Prostate gland (tissue), 2 donors: ENCODE measurements around the gene WDR31. TPM values are rescaled to one million over a fixed set of nuclear protein-coding genes. Genes with fewer than 3 reads are reported as not detected.

Experiments
- DNase-seq: peaks from one replicate; pipeline ENCODE4 v3.0.0-alpha.2; 2019; ENCODE audit warnings: low spot score
- H3K27ac ChIP-seq, 2 donors: fragments of 200-600 bp; sonication (generic); 2 replicates each; pipeline ENCODE4 v1.5.1; 2017 to 2019
- H3K27me3 ChIP-seq: fragments of 200-600 bp; sonication (generic); replicated peaks from 2 replicates; pipeline ENCODE4 v1.5.1; 2019; ENCODE audit not compliant: insufficient read depth
- H3K36me3 ChIP-seq, 2 donors: fragments of 200-600 bp; sonication (generic); 1 replicate in 1 of 2; 2 replicates in 1 of 2; pipeline versions ENCODE4 v1.5.1 to v1.8.1; 2017 to 2019
- H3K4me1 ChIP-seq: fragments of 200-600 bp; sonication (generic); replicated peaks from 2 replicates; pipeline ENCODE4 v1.5.1; 2019
- H3K4me3 ChIP-seq, 2 donors: fragments of 200-600 bp; sonication (generic); 2 replicates each; pipeline ENCODE4 v1.5.1; 2017 to 2019
- H3K9me3 ChIP-seq: fragments of 200-600 bp; sonication (generic); 2 replicates; pipeline ENCODE4 v1.5.1; 2017
- CTCF ChIP-seq, 4 experiments: fragments of 200-600 bp in 2 of 4; fragments of 450-650 bp in 2 of 4; sonication (generic) in 2 of 4; IDR thresholded peaks; 1 replicate in 3 of 4; 2 replicates in 1 of 4; pipeline ENCODE4 v1.5.1; 2016 to 2019; ENCODE audit warnings: antibody characterized with exemption in 4 of 4, mild to moderate bottlenecking in 2 of 4, moderate library complexity in 2 of 4
- POLR2A ChIP-seq: fragments of 450-650 bp; IDR thresholded peaks from one replicate; pipeline ENCODE4 v1.6.1; 2016; ENCODE audit warnings: antibody characterized with exemption, mild to moderate bottlenecking
- POLR2AphosphoS5 ChIP-seq: sonication (generic); formaldehyde crosslinking; IDR thresholded peaks from one replicate; pipeline ENCODE4 v1.6.1; 2017; ENCODE audit warnings: antibody characterized with exemption
- WGBS: methylation state at CpG from one replicate; pipeline ENCODE4 v1.1.5; 2018; 5-methylcytosine and 5-hydroxymethylcytosine counted together
- intact Hi-C: fragments of 100-400 bp; cut with DNase I; formaldehyde crosslinking; loops from one replicate; pipeline ENCODE4 v1.14.2; 2022
- total RNA-seq, 2 donors: library from RNA; depleted of rRNA; stranded (reverse); fragments of >200 nt; gene quantifications; one replicate each; pipeline ENCODE4 v1.1.0, GENCODE V29; 2016

Gene WDR31
- total RNA-seq, 2 donors from 2014 or later = 5.1 to 6.4 TPM

GRCh38 chr9:113363336-113363735 is 23.3 kb upstream of the WDR31 start:
- no peaks in the 10 kb centered on the region for H3K27me3 ChIP-seq
- H3K4me3 ChIP-seq = no peak overlapping the region
- H3K36me3 ChIP-seq = no peaks in the 10 kb centered on the region
- H3K9me3 ChIP-seq = no peaks in the 10 kb centered on the region
- intact Hi-C loops = no loop called here
- 82% methylated on average over 3 of the region's 3 CpGs for WGBS
- H3K27ac ChIP-seq = no peak overlapping the region
- TF ChIP-seq POLR2AphosphoS5 = no peak
- no peak for TF ChIP-seq CTCF (IDR thresholded peaks at IDR 0.05)
- TF ChIP-seq POLR2A = no peak
- DNase-seq = no peak
- H3K4me1 ChIP-seq = no peaks in the 10 kb centered on the region

GRCh38 chr9:113361304-113362018 is 21.4 kb upstream of the WDR31 start:
- intact Hi-C loops = no loop called here
- Histone ChIP-seq H3K4me1 (no peaks in the 10 kb centered on the region), H3K36me3 (no peaks in the 10 kb centered on the region), H3K4me3 (no peak overlapping the region), H3K9me3 (no peaks in the 10 kb centered on the region), H3K27ac (no peak overlapping the region), H3K27me3 (no peaks in the 10 kb centered on the region)
- DNase-seq = no peak
- TF ChIP-seq POLR2A = no peak
- no peak for TF ChIP-seq CTCF (IDR thresholded peaks at IDR 0.05)
- no peak for TF ChIP-seq POLR2AphosphoS5
- WGBS = 32% methylated on average over 7 of the region's 7 CpGs

DNA sequence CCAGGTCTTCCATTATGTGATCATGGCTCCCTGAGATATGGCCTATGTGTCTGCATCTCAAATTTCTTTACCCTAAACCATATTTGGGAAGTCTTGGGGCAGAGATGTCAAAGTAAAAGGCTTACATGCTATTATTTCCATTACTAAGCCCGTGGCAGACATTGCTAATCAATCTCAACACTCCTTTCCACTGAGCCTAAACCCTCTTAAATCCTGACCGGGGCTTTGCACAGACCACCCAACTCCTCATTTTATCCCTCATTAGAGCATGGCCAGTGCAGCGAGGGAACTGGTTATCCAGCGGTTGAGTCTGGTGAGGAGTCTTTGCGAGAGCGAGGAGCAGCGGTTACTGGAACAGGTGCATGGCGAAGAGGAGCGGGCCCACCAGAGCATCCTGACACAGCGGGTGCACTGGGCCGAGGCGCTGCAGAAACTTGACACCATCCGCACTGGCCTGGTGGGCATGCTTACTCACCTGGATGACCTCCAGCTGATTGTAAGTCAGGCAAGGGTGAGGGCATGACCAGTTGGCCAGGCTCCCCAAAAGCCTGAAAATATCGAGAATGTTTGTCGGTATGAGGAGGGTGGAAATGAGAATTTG is 20.3 kb upstream of the WDR31 start:
- H3K36me3 ChIP-seq = no peaks in the 10 kb centered on the region
- H3K27me3 ChIP-seq = no peaks in the 10 kb centered on the region
- intact Hi-C loops = no loop called here
- no peak for DNase-seq
- H3K27ac ChIP-seq = no peak overlapping the region
- no peak for TF ChIP-seq CTCF (IDR thresholded peaks at IDR 0.05)
- no peak for TF ChIP-seq POLR2AphosphoS5
- TF ChIP-seq POLR2A = no peak
- no peaks in the 10 kb centered on the region for H3K9me3 ChIP-seq
- no peaks in the 10 kb centered on the region for H3K4me1 ChIP-seq
- WGBS = 87% methylated on average over 15 of the region's 15 CpGs
- no peak overlapping the region for H3K4me3 ChIP-seq

DNA sequence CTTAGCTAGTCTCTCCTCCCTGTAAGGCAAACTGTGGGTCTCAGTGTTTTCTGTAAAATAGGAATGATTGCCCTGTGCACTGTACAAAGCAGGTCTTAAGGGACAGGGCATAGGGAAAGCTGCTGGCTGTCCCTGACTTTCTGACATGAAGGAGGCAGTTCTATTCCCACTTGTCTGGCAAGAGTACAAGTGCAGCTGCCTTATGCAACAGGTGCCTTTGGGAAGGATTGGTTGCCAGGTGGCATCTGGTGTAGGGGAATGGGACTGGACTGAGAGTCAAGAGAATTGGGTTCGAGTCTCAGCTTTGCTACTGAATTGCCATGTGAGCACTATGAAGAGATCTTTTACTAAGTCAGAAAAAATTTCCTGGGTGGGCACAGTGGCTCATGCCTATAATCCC is 19.3 kb upstream of the WDR31 start:
- H3K4me3 ChIP-seq = no peak overlapping the region
- DNase-seq = no peak
- no peaks in the 10 kb centered on the region for H3K4me1 ChIP-seq
- H3K36me3 ChIP-seq = no peaks in the 10 kb centered on the region
- 86% methylated on average over 1 of the region's 1 CpG for WGBS
- intact Hi-C loops = no loop called here
- no peak overlapping the region for H3K27ac ChIP-seq
- no peaks in the 10 kb centered on the region for H3K27me3 ChIP-seq
- TF ChIP-seq POLR2AphosphoS5 (no peak), POLR2A (no peak), CTCF (IDR thresholded peaks at IDR 0.05) (no peak)
- no peaks in the 10 kb centered on the region for H3K9me3 ChIP-seq
